PC-3 (cell line): Measurements from ENCODE around the gene CDA.

ENCODE experiments used
- CTCF ChIP-seq: fragments of 300-600 bp; sonication (generic); conservative IDR thresholded peaks from 2 replicates; pipeline ENCODE4 v1.5.1; 2017; ENCODE audit warnings: antibody characterized with exemption, low read depth, mild to moderate bottlenecking, low read length
- EZH2phosphoT487 ChIP-seq: fragments of 300-600 bp; sonication (generic); IDR thresholded peaks from 2 replicates; pipeline ENCODE4 v1.6.1; 2018; ENCODE audit warnings: mild to moderate bottlenecking, antibody characterized with exemption, low read length, borderline replicate concordance

- TF ChIP-seq CTCF (no peak), EZH2phosphoT487 (no peak)
These were observed 56.5 kb downstream of the CDA start for GRCh38 chr1:20645414-20645813.
